Tongue (tissue), 2 donors: Measurements from ENCODE around the gene PECR. TPM values are rescaled to one million over a fixed set of nuclear protein-coding genes. Genes with fewer than 3 reads are reported as not detected.

Source experiments
- DNase-seq: peaks from one replicate; pipeline ENCODE4 v3.0.0-alpha.2; 2015
- total RNA-seq: library from RNA; depleted of rRNA; stranded (reverse); fragments of >200 nt; gene quantifications from one replicate; pipeline ENCODE4 v1.2.3, GENCODE V29; 2014

Gene PECR
- 9.1 TPM for total RNA-seq

- DNase-seq, result peak; percentile 87
Measured at GRCh38 chr2:216081487-216082116, at the start of gene PECR, which contains the start of gene TMEM169. PECR (minus strand) TSS chr2:216081809; CDS start chr2:216081741, 68 bp downstream. TMEM169 (plus strand) TSS chr2:216081919; CDS start chr2:216095964, 14,045 bp downstream.

GRCh38 chr2:216130346-216130971 lies 48.9 kb upstream of the PECR start:
- DNase-seq, result peak; percentile 24

- no peak for DNase-seq
Measured at GRCh38 chr2:216126943-216127342, 45.3 kb upstream of the PECR start.

GRCh38 chr2:216121255-216121654 lies 39.6 kb upstream of the PECR start:
- no peak for DNase-seq

GRCh38 chr2:216119986-216120385 lies 38.4 kb upstream of the PECR start:
- DNase-seq, result no peak

GRCh38 chr2:216119146-216119545 lies 37.5 kb upstream of the PECR start:
- no peak for DNase-seq

GRCh38 chr2:216118474-216118873 lies 36.9 kb upstream of the PECR start:
- no peak for DNase-seq

- DNase-seq, result no peak
Measured at GRCh38 chr2:216117561-216118340, 36.1 kb upstream of the PECR start.

GRCh38 chr2:216116418-216116817 lies 34.8 kb upstream of the PECR start:
- no peak for DNase-seq

GRCh38 chr2:216114714-216115531 lies 33.3 kb upstream of the PECR start:
- peak; percentile 100 for DNase-seq

- DNase-seq, result no peak
Measured at GRCh38 chr2:216114382-216114713, 32.7 kb upstream of the PECR start.

GRCh38 chr2:216113572-216113971 lies 32.0 kb upstream of the PECR start:
- DNase-seq, result no peak

GRCh38 chr2:216112926-216113325 lies 31.3 kb upstream of the PECR start:
- no peak for DNase-seq

GRCh38 chr2:216111122-216111521 lies 29.5 kb upstream of the PECR start:
- no peak for DNase-seq

GRCh38 chr2:216110620-216111019 lies 29.0 kb upstream of the PECR start:
- no peak for DNase-seq

- DNase-seq, result peak; percentile 34
Measured at GRCh38 chr2:216109962-216110614, 28.5 kb upstream of the PECR start.

GRCh38 chr2:216108967-216109921 lies 27.6 kb upstream of the PECR start, which contains the start of gene XRCC5:
XRCC5 (plus strand) TSS chr2:216109348; CDS start chr2:216109437, 89 bp downstream.
- DNase-seq, result peak; percentile 99

- peak; percentile 61 for DNase-seq
Measured at GRCh38 chr2:216108310-216108966, 26.8 kb upstream of the PECR start.

- DNase-seq, result peak; percentile 31
Measured at GRCh38 chr2:216107760-216108159, 26.2 kb upstream of the PECR start.

- DNase-seq, result no peak
Measured at GRCh38 chr2:216107320-216107719, 25.7 kb upstream of the PECR start.
